CD4-positive, alpha-beta memory T cell (primary cell): ENCODE data around the gene SLC22A25. TPM values are rescaled to one million over a fixed set of nuclear protein-coding genes. Genes with fewer than 3 reads are reported as not detected.
"Not testable (repeated sequence)": the region's sequence is repeated elsewhere in the genome, so short reads cannot be mapped to it uniquely, and the experiment has no call there.

Experiments used
- CTCF ChIA-PET: fragments of 350-600 bp; sonication (Branson Sonifier 250); formaldehyde crosslinking; loops from one replicate; lab custom pipeline; 2021; ENCODE audit warnings: inconsistent platforms; ENCODE audit not compliant: partially characterized antibody; lab: Charles Lee
- POLR2A ChIA-PET: fragments of 350-600 bp; sonication (Branson Sonifier 250); formaldehyde crosslinking; loops from one replicate; lab custom pipeline; 2021; ENCODE audit not compliant: partially characterized antibody; lab: Charles Lee
- DNase-seq, 5 donors: peaks; one replicate each; pipeline versions ENCODE4 v3.0.0 to v3.0.0-alpha.2; 2020 to 2022; ENCODE audit warnings: mixed read lengths in 1 of 5
- H3K27ac ChIP-seq: one replicate; pipeline ENCODE4 v1.7.0; 2013; ENCODE audit warnings: low read depth, low read length
- H3K27me3 ChIP-seq: 2 replicates; pipeline ENCODE4 v1.7.0; 2013; ENCODE audit warnings: mild to moderate bottlenecking, low read length, moderate library complexity; ENCODE audit not compliant: insufficient read depth
- H3K36me3 ChIP-seq: 2 replicates; pipeline ENCODE4 v1.7.0; 2013; ENCODE audit warnings: mild to moderate bottlenecking, low read length, moderate library complexity; ENCODE audit not compliant: insufficient read depth
- H3K4me1 ChIP-seq: 2 replicates; pipeline ENCODE4 v1.7.0; 2013; ENCODE audit warnings: mild to moderate bottlenecking, low read length, moderate library complexity; ENCODE audit not compliant: insufficient read depth
- H3K4me3 ChIP-seq, 2 donors: one replicate each; pipeline ENCODE4 v1.7.0; 2013; ENCODE audit warnings: low read length in 2 of 2, mild to moderate bottlenecking in 1 of 2
- H3K9me3 ChIP-seq, 2 donors: one replicate each; pipeline ENCODE4 v1.7.0; 2013; ENCODE audit warnings: low read length in 2 of 2, control low read depth in 1 of 2; ENCODE audit not compliant: control insufficient read depth in 1 of 2
- H3K27ac Mint-ChIP-seq, 7 donors: one replicate each; pipeline ENCODE4 v1.8.0; 2020 to 2021; ENCODE audit warnings: mixed read lengths in 7 of 7, mild to moderate bottlenecking in 6 of 7, inconsistent platforms in 3 of 7, moderate library complexity in 3 of 7
- H3K27me3 Mint-ChIP-seq, 2 donors: one replicate each; pipeline ENCODE4 v1.8.0; 2020 to 2021; ENCODE audit warnings: mixed read lengths in 2 of 2
- H3K36me3 Mint-ChIP-seq, 2 donors: one replicate each; pipeline ENCODE4 v1.8.0; 2020 to 2021; ENCODE audit warnings: mixed read lengths in 2 of 2, inconsistent platforms in 1 of 2, mild to moderate bottlenecking in 1 of 2
- H3K4me1 Mint-ChIP-seq, 4 donors: one replicate each; pipeline ENCODE4 v1.8.0; 2020 to 2021; ENCODE audit warnings: mixed read lengths in 4 of 4, mild to moderate bottlenecking in 1 of 4
- H3K4me3 Mint-ChIP-seq, 8 donors: one replicate each; pipeline ENCODE4 v1.8.0; 2020 to 2021; ENCODE audit warnings: mixed read lengths in 8 of 8, mild to moderate bottlenecking in 7 of 8, moderate library complexity in 6 of 8, inconsistent platforms in 3 of 8
- H3K9me3 Mint-ChIP-seq, 8 donors: one replicate each; pipeline ENCODE4 v1.8.0; 2020 to 2021; ENCODE audit warnings: mixed read lengths in 8 of 8, mild to moderate bottlenecking in 5 of 8, inconsistent platforms in 3 of 8, moderate library complexity in 1 of 8
- intact Hi-C: fragments of 100-400 bp; cut with micrococcal nuclease; formaldehyde crosslinking; loops from one replicate; pipeline ENCODE4 v1.15.1; 2023
- polyA plus RNA-seq, 2 donors: library from polyadenylated mRNA; unstranded; fragments of 300-500 nt; fragmentation: Illumina TruSeq; gene quantifications; one replicate each; pipeline ENCODE4 v1.2.3, GENCODE V29; 2021
- total RNA-seq, 2 experiments: library from RNA; stranded (reverse); gene quantifications; one replicate each; pipeline ENCODE4 v1.2.3, GENCODE V29; 2021

Gene SLC22A25
- total and polyA plus RNA-seq, 4 experiments from 2014 or later = not detected

GRCh38 chr11:63273685-63274084 lies 30.3 kb upstream of the SLC22A25 start:
- H3K4me1 ChIP-seq = no peaks in the 10 kb centered on the region
- CTCF ChIA-PET = no interaction called here
- H3K27me3 ChIP-seq = no peaks in the 10 kb centered on the region
- H3K36me3 Mint-ChIP-seq = no peaks in the 10 kb centered on the region
- POLR2A ChIA-PET = no interaction called here
- no peaks in the 10 kb centered on the region for H3K9me3 ChIP-seq
- no peaks in the 10 kb centered on the region for H3K4me1 Mint-ChIP-seq
- intact Hi-C loops = no loop called here
- H3K27ac Mint-ChIP-seq = no peak overlapping the region
- no peak overlapping the region for H3K27ac ChIP-seq
- peaks cover 0 to 12% (median 2%) of the 10 kb centered on the region in 8 donors for H3K9me3 Mint-ChIP-seq
- H3K27me3 Mint-ChIP-seq = peaks cover 4 to 28% of the 10 kb centered on the region in 2 donors
- DNase-seq = no peak
- no peak overlapping the region for H3K4me3 ChIP-seq
- H3K4me3 Mint-ChIP-seq = no peak overlapping the region
- H3K36me3 ChIP-seq = no peaks in the 10 kb centered on the region

GRCh38 chr11:63262547-63262946 lies 19.1 kb upstream of the SLC22A25 start:
- Histone ChIP-seq H3K4me1 (no peaks in the 10 kb centered on the region), H3K36me3 (no peaks in the 10 kb centered on the region), H3K27me3 (no peaks in the 10 kb centered on the region), H3K9me3 (no peaks in the 10 kb centered on the region), H3K4me3 (no peak overlapping the region), H3K27ac (no peak overlapping the region)
- no peak for DNase-seq
- Mint-ChIP-seq H3K36me3 (no peaks in the 10 kb centered on the region), H3K27ac (no peak overlapping the region), H3K4me1 (peaks cover 0 to 1% (median 0%) of the 10 kb centered on the region in 4 donors), H3K9me3 (peaks cover 0 to 2% (median 0%) of the 10 kb centered on the region in 8 donors), H3K4me3 (no peak overlapping the region), H3K27me3 (peaks cover 15 to 16% of the 10 kb centered on the region in 2 donors)
- POLR2A ChIA-PET = no interaction called here
- CTCF ChIA-PET = no interaction called here
- intact Hi-C loops = no loop called here

DNA sequence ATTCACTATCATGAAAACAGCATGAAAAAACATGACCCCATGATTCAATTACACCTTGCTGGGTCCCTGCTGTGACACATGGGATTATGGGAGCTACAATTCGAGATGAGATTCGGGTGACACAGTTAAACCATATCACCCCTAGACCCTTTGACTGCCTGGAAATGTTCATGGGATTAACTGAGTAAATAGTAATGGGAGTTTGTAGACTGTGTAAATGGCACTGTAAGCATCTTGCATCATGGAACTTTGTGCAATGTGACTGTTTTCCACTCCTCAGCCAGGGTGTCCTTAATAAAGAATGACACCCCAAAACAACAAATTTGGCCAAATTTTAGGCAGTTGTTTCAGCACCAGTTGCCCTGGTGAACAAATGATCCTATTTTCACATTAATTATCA lies 7.9 kb upstream of the SLC22A25 start:
- no peak overlapping the region for H3K27ac ChIP-seq
- Mint-ChIP-seq H3K4me3 (no peak overlapping the region), H3K27me3 (peaks cover 5 to 7% of the 10 kb centered on the region in 2 donors), H3K36me3 (peaks cover 0 to 2% of the 10 kb centered on the region in 2 donors), H3K4me1 (no peaks in the 10 kb centered on the region), H3K27ac (no peak overlapping the region), H3K9me3 (peaks cover 0 to 1% (median 0%) of the 10 kb centered on the region in 8 donors)
- peaks cover 4% of the 10 kb centered on the region for H3K27me3 ChIP-seq
- intact Hi-C loops = no loop called here
- ChIA-PET CTCF (no interaction called here), POLR2A (no interaction called here)
- no peaks in the 10 kb centered on the region for H3K36me3 ChIP-seq
- no peak for DNase-seq
- H3K4me1 ChIP-seq = no peaks in the 10 kb centered on the region
- no peak overlapping the region for H3K4me3 ChIP-seq
- H3K9me3 ChIP-seq = no peaks in the 10 kb centered on the region

DNA sequence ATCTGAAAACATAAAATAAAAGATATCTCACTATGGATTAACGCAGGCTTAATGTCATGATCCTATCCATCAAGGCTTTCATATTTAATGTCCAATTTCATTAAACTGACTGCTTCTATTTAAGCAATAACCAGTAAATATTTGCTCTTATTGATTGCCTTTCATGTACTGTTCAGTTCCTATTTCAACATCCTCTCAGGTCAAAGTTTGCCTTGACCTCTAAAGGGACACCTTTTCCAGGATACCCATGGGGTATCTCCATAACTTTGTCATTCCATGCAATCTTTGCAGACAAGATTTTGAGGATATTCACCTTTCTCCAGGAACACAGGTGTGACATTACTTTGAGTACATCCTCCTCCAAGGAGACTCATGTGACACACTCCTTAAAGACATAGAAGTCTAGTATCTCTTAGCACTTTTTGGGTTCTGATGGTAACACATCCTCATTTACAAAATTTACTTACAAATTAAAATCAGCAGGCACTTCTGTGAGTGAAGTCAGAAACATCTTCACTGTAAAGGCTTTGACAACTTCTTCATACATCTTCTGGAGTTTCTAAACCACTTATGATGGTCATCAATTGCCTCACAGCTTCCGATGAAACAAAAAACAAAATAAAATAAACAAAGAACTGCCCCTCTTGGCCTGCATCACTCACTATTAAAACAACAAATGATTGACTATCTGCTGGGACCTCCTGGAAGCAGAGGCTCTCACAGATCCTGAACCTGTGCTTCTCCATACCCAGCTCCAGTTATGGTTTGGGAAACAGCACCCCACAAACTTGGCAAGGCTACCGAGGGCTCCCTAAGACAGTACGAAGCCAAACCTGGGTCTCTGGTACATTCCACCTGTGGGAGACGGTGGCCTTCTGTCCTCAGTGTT lies 7.0 kb upstream of the SLC22A25 start:
- POLR2A ChIA-PET = no interaction called here
- Histone ChIP-seq H3K4me1 (no peaks in the 10 kb centered on the region), H3K4me3 (no peak overlapping the region), H3K9me3 (no peaks in the 10 kb centered on the region), H3K27me3 (peaks cover 7% of the 10 kb centered on the region), H3K36me3 (no peaks in the 10 kb centered on the region), H3K27ac (no peak overlapping the region)
- H3K4me3 Mint-ChIP-seq = no peak overlapping the region
- no peaks in the 10 kb centered on the region for H3K9me3 Mint-ChIP-seq
- CTCF ChIA-PET = no interaction called here
- peaks cover 8 to 9% of the 10 kb centered on the region in 2 donors for H3K27me3 Mint-ChIP-seq
- no peaks in the 10 kb centered on the region for H3K36me3 Mint-ChIP-seq
- DNase-seq = no peak
- intact Hi-C loops = no loop called here
- no peaks in the 10 kb centered on the region for H3K4me1 Mint-ChIP-seq
- H3K27ac Mint-ChIP-seq = no peak overlapping the region

GRCh38 chr11:63248966-63249365 lies 5.6 kb upstream of the SLC22A25 start:
- peaks cover 8 to 11% of the 10 kb centered on the region in 2 donors for H3K27me3 Mint-ChIP-seq
- H3K27ac Mint-ChIP-seq = no peak overlapping the region
- CTCF ChIA-PET = no interaction called here
- Histone ChIP-seq H3K4me3 (no peak overlapping the region), H3K4me1 (no peaks in the 10 kb centered on the region), H3K27me3 (peaks cover 7% of the 10 kb centered on the region), H3K27ac (no peak overlapping the region), H3K9me3 (no peaks in the 10 kb centered on the region), H3K36me3 (no peaks in the 10 kb centered on the region)
- H3K36me3 Mint-ChIP-seq = no peaks in the 10 kb centered on the region
- intact Hi-C loops = no loop called here
- no peak overlapping the region for H3K4me3 Mint-ChIP-seq
- H3K4me1 Mint-ChIP-seq = no peaks in the 10 kb centered on the region
- POLR2A ChIA-PET = no interaction called here
- no peak for DNase-seq
- no peaks in the 10 kb centered on the region for H3K9me3 Mint-ChIP-seq

DNA sequence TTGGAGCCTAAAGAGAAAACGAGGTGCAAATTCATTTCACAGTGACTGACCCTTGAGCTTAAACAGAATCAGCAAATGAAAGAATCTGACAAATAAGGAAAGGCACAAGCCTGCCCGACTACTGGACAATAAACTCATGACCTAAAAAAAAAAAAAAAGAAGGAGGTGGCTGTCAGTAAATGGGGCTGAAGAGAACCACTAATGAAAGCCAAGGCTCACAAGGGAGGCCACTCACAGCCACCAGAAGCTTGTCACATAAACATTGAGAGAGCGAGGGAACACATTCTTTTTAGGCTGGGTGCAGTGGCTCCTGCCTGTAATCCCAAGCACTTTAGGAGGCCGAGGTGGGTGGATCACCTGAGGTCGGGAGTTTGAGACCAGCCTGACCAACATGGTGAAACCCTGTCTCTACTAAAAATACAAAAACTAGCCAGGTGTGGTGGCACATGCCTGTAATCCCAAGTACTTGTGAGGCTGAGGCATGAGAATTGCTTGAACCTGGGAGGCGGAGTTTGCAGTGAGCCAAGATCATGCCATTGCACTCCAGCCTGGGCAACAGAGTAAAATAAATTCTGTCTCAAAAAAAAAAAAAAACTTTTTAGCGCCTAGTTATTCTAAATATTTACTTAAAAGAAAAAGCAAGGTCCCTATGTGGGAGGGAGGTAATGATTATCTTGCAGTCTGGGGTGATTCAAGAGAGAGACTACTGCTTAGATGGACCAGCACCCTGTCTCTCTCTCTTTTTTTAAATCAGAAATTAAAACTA lies 4.0 kb upstream of the SLC22A25 start:
- H3K36me3 Mint-ChIP-seq, intact Hi-C loops, H3K27ac Mint-ChIP-seq, DNase-seq, POLR2A ChIA-PET, CTCF ChIA-PET, H3K27ac ChIP-seq, H3K4me1 Mint-ChIP-seq, H3K4me3 Mint-ChIP-seq, H3K4me1 ChIP-seq, H3K9me3 Mint-ChIP-seq, H3K27me3 ChIP-seq, H3K9me3 ChIP-seq, H3K36me3 ChIP-seq, H3K4me3 ChIP-seq: not testable (repeated sequence)
- peaks cover 9 to 17% of the 10 kb centered on the region in 2 donors for H3K27me3 Mint-ChIP-seq

GRCh38 chr11:63246045-63246444 lies 2.6 kb upstream of the SLC22A25 start:
- ChIA-PET POLR2A (no interaction called here), CTCF (no interaction called here)
- peaks cover 12 to 21% of the 10 kb centered on the region in 2 donors for H3K27me3 Mint-ChIP-seq
- Histone ChIP-seq H3K27ac (no peak overlapping the region), H3K27me3 (peaks cover 7% of the 10 kb centered on the region), H3K36me3 (no peaks in the 10 kb centered on the region), H3K9me3 (no peaks in the 10 kb centered on the region), H3K4me1 (peaks cover 15% of the 10 kb centered on the region), H3K4me3 (no peak overlapping the region)
- no peak for DNase-seq
- H3K27ac Mint-ChIP-seq = no peak overlapping the region
- no peak overlapping the region for H3K4me3 Mint-ChIP-seq
- no peaks in the 10 kb centered on the region for H3K36me3 Mint-ChIP-seq
- peaks cover 8 to 19% (median 10%) of the 10 kb centered on the region in 4 donors for H3K4me1 Mint-ChIP-seq
- intact Hi-C loops = no loop called here
- no peaks in the 10 kb centered on the region for H3K9me3 Mint-ChIP-seq
